HG02943 (cell line): ENCODE data around the gene FOXO1.
"Not testable (repeated sequence)": the region's sequence is repeated elsewhere in the genome, so short reads cannot be mapped to it uniquely, and the experiment has no call there.

Source experiments
- ATAC-seq: cut with Tn5 transposase; IDR thresholded peaks from one replicate; pipeline ENCODE4 v1.9.1; 2021; ENCODE audit warnings: mild to moderate bottlenecking, low read depth, moderate library complexity; ENCODE audit not compliant: unreplicated experiment

FOXO1 gene

DNA sequence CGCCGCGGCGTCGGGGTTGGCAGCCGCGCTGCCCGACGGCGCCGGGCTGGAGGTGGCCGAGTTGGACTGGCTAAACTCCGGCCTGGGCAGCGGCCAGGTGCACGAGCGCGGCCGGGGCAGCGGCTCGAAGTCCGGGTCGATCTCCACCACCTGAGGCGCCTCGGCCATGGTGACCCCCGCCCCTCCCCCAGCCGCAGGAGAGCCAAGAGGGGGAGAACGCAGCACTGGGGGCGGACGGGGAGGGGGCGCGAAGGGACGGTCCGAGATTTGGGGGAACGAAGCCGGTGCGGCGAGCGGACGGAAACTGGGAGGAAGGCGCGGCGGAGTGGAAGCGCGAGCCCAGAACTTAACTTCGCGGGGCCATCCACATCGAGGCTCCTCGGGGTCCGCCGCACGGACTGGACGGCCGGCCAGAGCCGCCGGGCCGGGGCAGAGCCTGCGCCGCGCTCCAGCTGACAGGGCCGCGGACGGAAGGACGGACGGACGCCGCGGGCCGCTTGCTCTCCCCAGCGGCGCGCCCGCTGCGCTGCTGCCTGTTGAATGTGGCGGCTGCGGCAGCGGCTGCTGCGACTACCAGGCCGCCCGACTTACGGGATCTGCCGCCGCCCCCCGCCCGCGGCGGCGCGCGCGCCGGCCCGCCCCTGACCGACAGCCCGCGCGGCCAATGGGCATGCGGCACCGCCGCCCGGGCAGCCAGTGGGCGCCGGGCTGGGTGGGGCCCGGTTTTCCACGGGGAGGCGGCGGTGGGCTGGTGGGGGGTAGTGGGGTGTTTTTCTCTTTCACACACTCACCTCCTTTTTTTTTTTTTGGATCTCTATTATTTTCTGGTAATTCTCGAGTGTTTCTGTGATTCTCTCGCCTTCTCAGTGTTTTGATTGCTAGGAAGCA, at the start of gene FOXO1:
TSS of gene FOXO1 (minus strand) at position 597 of the 888 bp plus-strand sequence. CDS start at position 168, 429 bp downstream.
- peak; percentile 43 for ATAC-seq

- ATAC-seq = not testable (repeated sequence)
These were observed 48.0 kb upstream of the FOXO1 start for GRCh38 chr13:40714433-40714832.

DNA sequence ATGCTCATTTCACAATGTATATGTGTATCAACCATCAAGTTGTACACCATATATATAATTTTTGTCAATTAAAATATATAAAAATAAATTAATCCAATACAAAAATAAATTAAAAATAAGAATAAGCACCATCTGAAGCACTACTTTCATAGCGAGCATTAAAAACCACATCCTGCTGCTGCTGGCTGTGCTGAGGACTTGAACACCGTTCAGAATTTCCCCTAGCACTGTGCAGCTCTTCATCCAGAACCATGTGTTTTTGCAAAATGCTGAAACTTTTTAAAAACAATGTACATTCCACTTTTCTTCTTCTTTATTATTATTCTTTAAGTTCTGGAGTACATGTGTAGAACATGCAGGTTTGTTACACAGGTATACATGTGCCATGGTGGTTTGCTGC, 40.0 kb upstream of the FOXO1 start:
- ATAC-seq = no peak

DNA sequence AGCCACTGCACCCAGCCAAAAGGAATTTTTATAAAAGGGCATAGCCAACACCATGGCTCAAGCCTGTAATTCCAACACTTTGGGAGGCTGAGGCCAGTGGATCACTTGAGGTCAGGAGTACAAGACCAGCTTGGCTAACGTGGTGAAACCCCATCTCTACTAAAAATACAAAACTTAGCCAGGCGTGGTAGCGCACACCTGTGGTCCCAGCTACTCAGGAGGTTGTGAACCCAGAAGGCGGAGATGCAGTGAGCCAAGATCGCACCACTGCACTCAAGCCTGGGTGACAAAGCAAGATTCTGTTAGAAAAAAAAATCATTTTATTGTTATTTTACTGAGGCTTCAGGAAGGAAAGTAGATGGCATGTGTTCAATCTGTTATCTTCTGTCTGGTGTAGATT, 31.3 kb upstream of the FOXO1 start:
- peak; percentile 67 for ATAC-seq

GRCh38 chr13:40694426-40694825, 28.0 kb upstream of the FOXO1 start:
- no peak for ATAC-seq

GRCh38 chr13:40692946-40693345, 26.5 kb upstream of the FOXO1 start:
- peak; percentile 61 for ATAC-seq

DNA sequence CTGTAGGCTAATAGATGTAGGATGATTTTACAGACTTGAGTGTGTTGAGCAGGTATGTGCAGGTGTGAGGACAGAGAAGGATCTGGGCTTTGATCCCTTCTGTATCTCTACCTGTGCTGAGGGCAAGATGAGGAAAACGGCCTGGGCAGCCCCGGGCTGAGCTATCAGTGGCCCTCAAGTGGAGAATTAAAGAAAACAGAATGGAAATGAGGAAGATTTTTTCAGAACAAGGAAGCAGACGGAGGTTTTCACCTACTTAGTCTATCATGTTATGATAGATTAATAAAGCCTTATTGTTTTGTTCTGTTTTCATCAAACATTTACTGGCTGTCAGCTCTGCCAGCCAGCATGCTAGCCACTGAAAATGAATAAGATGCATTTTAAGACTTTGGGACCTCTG, 22.3 kb upstream of the FOXO1 start:
- ATAC-seq = no peak

DNA sequence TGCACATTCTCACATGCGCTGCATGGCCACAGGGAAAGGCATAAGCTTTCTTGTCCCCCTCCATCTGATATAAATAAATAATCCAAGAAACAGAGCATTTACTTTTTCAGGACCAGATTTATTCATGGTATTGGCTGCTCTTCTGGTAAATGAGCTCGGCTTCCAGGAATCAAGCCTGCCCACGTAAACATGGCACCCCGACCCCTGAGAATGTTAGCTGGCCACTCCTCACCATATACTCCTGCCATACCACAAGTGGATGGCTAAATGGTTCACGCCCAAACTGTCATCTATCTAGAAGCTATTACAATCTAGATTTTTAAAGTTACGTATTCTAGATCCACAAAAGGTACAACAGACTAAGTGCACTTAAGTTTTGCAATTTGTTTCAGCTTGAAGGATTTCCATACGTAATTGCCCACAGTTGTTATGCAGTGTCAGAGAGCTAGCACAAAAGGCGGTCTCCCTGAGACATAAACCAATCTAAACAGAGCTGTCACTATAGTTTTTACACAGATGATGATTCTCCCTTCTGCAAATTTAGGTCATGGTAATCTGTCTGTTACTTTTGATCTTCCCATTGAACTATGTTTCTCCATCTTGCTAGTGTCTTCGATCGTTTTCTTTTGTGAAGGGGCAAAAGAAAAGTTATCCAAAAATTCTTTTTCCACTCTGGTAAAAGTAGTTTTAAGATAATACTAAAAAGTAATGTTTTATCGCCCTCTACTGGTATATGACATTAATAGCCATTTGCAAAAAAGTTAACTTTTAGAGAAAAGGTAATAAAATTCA, 16.2 kb upstream of the FOXO1 start:
- ATAC-seq = no peak

- ATAC-seq = no peak
These were observed 15.1 kb upstream of the FOXO1 start for GRCh38 chr13:40681341-40682146.

DNA sequence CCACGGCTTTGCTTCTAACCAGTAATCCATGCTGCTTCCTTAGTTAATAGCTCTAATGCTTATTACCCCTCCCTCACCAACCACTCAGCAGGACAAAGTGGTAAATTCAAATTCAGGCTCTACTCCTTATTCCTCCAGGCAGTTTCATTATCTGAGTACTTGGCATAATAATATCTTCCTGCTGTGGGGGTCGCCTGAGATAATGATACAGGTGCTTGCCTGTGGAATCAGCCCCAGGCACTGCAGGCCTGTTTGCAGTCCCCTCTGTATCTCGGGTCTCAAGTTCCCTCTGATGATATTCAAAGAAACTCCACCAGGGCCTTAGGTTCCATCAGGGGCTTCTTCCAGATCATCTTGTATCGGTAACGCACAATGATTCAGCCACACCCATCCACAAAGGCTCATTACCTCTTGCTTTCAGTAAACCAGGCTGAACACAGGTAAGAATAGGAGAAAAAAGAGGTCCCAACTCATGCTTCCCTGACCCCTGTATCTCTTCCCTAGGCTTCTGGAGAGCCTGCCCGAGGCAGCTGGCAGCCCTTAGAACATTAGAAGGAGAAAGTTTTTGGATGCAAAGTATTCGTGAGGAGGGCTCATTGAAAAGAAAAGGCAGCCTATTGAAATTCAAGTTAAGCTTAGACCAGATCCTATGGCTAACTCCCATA, 14.3 kb upstream of the FOXO1 start:
- ATAC-seq = no peak

GRCh38 chr13:40679480-40679985, 13.1 kb upstream of the FOXO1 start:
- no peak for ATAC-seq

DNA sequence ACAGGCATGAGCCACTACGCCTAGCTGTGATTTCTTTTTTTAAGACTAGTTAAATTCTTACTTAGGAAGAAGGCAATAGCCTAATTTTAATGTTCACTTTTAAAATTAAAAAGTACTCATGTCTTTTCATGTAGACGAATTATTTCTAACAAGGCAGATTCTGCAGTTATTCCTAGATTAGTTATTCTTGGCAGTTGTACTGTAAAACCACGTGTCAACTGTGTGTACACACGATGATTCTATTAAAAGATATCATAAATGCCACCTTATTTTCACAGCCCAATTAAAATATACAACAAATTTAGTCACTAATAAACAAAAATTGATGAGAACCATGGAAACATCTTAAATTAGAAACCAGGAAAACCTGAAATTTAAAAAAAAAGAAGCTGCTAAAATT, 10.6 kb upstream of the FOXO1 start:
- no peak for ATAC-seq

DNA sequence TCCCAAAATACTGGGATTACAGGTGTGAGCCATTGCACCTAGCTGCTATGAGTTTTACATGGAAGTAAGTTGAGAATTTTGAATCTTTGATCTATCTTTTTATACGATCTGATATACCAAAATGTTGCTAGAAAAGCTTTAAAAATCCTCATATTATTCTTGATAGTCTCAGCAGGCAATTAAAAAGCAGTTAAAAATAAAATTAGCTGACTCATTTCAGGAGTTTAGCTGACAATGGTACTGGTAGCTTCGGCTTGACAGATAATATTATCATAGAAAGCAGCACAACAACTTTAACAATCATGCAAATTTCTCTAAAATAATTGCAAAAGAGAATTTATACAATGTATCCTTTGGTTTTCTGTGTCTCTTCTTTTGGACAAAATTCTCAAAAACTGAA, 9.6 kb upstream of the FOXO1 start:
- ATAC-seq = no peak

GRCh38 chr13:40673414-40673813, 7.0 kb upstream of the FOXO1 start:
- no peak for ATAC-seq

GRCh38 chr13:40672765-40673397, 6.4 kb upstream of the FOXO1 start:
- no peak for ATAC-seq

GRCh38 chr13:40671956-40672764, 5.7 kb upstream of the FOXO1 start:
- no peak for ATAC-seq

DNA sequence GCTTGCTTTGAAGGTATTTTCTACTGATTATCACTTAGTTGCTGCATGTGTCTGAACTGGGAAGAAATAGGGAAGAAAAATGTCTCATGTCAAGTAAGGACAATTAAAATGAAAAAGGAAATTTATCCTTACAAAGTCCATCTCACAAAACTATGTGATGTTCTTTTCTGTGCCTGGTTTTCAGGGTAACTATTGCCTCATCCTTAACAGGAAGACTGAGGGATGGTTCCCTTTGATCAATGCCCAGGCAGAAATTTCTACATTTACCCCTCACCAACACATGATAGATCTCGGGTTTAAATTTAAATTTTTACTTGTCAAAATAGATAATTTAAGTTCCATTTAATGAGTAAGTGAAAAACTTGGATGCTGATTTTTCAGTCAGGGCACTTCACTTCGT, 3.9 kb upstream of the FOXO1 start:
- no peak for ATAC-seq

GRCh38 chr13:40668335-40668734, 1.9 kb upstream of the FOXO1 start:
- ATAC-seq = no peak

GRCh38 chr13:40667622-40667978, 1.2 kb upstream of the FOXO1 start:
- ATAC-seq = no peak
